DMS153 treated with DMSO at 0.1 percent for 48 hours (cell line): ENCODE results near the gene STIM1.
"Not testable (repeated sequence)": the region's sequence is repeated elsewhere in the genome, so short reads cannot be mapped to it uniquely, and the experiment has no call there.

Experiments used
- DNase-seq: peaks from one replicate; lab custom pipeline; 2025; ENCODE audit not compliant: unreplicated experiment; lab: John Stamatoyannopoulos, UW

STIM1 gene

GRCh38 chr11:4093519-4094347, 238.3 kb downstream of the STIM1 start:
- DNase-seq = no peak

- DNase-seq = peak; percentile 94
These were observed 239.2 kb downstream of the STIM1 start, which contains the start of gene RRM1 for GRCh38 chr11:4094348-4095291. TSS of gene RRM1 (plus strand) at chr11:4094799. CDS start at chr11:4095013, 214 bp downstream.

GRCh38 chr11:4095509-4096230, 240.2 kb downstream of the STIM1 start:
- no peak for DNase-seq

GRCh38 chr11:4098026-4098621, 242.7 kb downstream of the STIM1 start:
- no peak for DNase-seq

- DNase-seq = no peak
These were observed 247.2 kb downstream of the STIM1 start for GRCh38 chr11:4102711-4103110.

GRCh38 chr11:4103269-4103668, 247.8 kb downstream of the STIM1 start:
- no peak for DNase-seq

GRCh38 chr11:4105916-4106315, 250.5 kb downstream of the STIM1 start:
- no peak for DNase-seq

- no peak for DNase-seq
These were observed 256.4 kb downstream of the STIM1 start for GRCh38 chr11:4111834-4112233.

GRCh38 chr11:4115128-4115527, 259.7 kb downstream of the STIM1 start:
- DNase-seq = no peak

- DNase-seq = no peak
These were observed 262.6 kb downstream of the STIM1 start for GRCh38 chr11:4118107-4118506.

- DNase-seq = no peak
These were observed 267.8 kb downstream of the STIM1 start for GRCh38 chr11:4123218-4123617.

GRCh38 chr11:4125141-4125540, 269.7 kb downstream of the STIM1 start:
- no peak for DNase-seq

GRCh38 chr11:4127357-4127756, 271.9 kb downstream of the STIM1 start:
- DNase-seq = no peak

GRCh38 chr11:4130219-4130618, 274.8 kb downstream of the STIM1 start:
- not testable (repeated sequence) for DNase-seq

- no peak for DNase-seq
These were observed 279.3 kb downstream of the STIM1 start for GRCh38 chr11:4134806-4135205.

GRCh38 chr11:4138497-4138896, 283.0 kb downstream of the STIM1 start:
- DNase-seq = no peak

- DNase-seq = no peak
These were observed 284.7 kb downstream of the STIM1 start for GRCh38 chr11:4140067-4140636.
